Measurements from ENCODE around the gene ROR2. TPM values are rescaled to one million over a fixed set of nuclear protein-coding genes. Genes with fewer than 3 reads are reported as not detected.

The ROR2 gene
- total and polyA plus RNA-seq, 8 donors: 3.0 to 21.4 (median 9.8) TPM

DNA sequence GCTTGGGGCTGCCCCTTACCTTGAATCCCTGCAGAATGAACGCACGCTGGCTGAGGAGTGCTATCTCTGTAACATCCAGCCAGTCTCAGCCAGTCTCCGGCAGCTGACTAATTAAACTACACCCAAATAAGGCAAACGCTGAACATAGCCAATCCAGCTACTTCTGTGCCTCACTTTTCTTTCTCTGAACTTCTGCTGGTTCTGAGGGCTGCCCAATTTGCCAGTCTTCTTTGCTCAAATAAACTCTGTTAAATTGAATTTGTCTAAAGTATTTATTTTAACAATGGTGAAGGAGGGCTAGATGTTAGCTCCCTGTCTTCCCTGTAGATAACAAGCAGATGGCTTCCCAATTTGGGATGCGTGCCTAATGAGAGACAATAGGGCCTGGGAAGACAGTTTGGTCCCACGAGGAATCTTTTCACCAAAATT, 372.4 kb downstream of the ROR2 start:
- H3K9me3 ChIP-seq: no peaks in the 10 kb centered on the region
- no peaks in the 10 kb centered on the region for H3K27me3 ChIP-seq
- H3K36me3 ChIP-seq: no peaks in the 10 kb centered on the region
- peak overlapping the region in 1 of 5 donors; percentile 29 for H3K27ac ChIP-seq
- no peak overlapping the region for H3K4me3 ChIP-seq
- no peak for TF ChIP-seq EP300 (IDR thresholded peaks at IDR 0.05)
- TF ChIP-seq POLR2A (IDR thresholded peaks at IDR 0.05): no peak
- TF ChIP-seq, protein P1, sequence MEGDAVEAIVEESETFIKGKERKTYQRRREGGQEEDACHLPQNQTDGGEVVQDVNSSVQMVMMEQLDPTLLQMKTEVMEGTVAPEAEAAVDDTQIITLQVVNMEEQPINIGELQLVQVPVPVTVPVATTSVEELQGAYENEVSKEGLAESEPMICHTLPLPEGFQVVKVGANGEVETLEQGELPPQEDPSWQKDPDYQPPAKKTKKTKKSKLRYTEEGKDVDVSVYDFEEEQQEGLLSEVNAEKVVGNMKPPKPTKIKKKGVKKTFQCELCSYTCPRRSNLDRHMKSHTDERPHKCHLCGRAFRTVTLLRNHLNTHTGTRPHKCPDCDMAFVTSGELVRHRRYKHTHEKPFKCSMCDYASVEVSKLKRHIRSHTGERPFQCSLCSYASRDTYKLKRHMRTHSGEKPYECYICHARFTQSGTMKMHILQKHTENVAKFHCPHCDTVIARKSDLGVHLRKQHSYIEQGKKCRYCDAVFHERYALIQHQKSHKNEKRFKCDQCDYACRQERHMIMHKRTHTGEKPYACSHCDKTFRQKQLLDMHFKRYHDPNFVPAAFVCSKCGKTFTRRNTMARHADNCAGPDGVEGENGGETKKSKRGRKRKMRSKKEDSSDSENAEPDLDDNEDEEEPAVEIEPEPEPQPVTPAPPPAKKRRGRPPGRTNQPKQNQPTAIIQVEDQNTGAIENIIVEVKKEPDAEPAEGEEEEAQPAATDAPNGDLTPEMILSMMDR (IDR thresholded peaks at IDR 0.05): no peak
- no peak for TF ChIP-seq POLR2AphosphoS5 (IDR thresholded peaks at IDR 0.05)
- DNase-seq: peak in 1 of 2 donors; percentile 55
- 43 to 65% (median 63%) methylated on average over 6 of the region's 6 CpGs for WGBS, 5 donors
- H3K4me1 ChIP-seq: peaks cover 0 to 2% (median under 1%) of the 10 kb centered on the region in 4 donors
- intact Hi-C loops (cut with DNase I; ENCODE audit: low total_unique reads): no loop called here

DNA sequence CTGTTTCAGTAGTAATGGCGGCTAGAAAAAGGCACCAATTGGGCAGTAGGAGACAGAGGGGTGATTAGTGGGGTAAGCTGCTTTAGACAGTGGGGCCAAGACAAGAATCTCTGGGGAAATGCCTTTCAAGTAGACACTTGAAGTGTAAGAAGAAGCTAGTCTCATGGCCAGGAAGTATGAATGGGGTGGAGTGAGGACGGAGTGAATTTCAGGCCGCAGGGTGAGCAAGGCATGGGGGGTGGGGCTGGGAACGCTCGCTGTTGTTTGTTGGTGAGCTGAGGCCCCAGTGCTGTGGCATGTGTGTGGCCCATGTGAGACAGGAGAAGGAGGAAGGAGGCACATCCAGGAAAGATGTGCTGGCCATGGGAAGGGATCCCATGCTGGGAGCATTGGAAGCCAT, 377.2 kb downstream of the ROR2 start:
- H3K4me1 ChIP-seq: peaks cover 4 to 20% (median 11%) of the 10 kb centered on the region in 4 donors
- H3K36me3 ChIP-seq: no peaks in the 10 kb centered on the region
- no peak overlapping the region for H3K27ac ChIP-seq
- intact Hi-C loops (cut with DNase I; ENCODE audit: low total_unique reads): no loop called here
- no peaks in the 10 kb centered on the region for H3K9me3 ChIP-seq
- H3K27me3 ChIP-seq: no peaks in the 10 kb centered on the region
- no peak for DNase-seq
- no peak overlapping the region for H3K4me3 ChIP-seq
- TF ChIP-seq POLR2AphosphoS5 (IDR thresholded peaks at IDR 0.05) (no peak), POLR2A (IDR thresholded peaks at IDR 0.05) (no peak), EP300 (IDR thresholded peaks at IDR 0.05) (no peak)
- 68 to 97% (median 82%) methylated on average over 5 of the region's 5 CpGs for WGBS, 5 donors

DNA sequence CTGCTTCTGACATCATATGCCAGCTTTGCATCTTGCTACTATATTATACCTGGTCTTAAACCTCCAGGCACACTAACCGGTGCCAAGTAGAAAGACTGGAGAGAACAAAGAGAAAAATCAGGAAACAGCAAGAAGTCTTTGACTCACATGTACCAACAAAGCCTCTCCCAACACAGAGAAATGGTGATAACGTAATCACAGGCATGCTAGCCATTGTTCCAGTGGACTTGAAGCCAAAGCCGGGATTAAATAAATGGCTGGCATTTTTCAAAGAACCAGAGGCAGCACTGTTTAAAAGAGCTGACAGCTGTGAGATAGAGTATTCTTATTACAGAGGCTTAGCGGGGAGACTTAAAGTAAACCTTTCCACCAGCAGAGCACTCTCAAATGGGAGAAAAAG, 378.0 kb downstream of the ROR2 start:
- H3K27me3 ChIP-seq: no peaks in the 10 kb centered on the region
- H3K4me3 ChIP-seq: no peak overlapping the region
- peak; percentile 8 to 77 (median 35) for TF ChIP-seq POLR2AphosphoS5 (IDR thresholded peaks at IDR 0.05)
- TF ChIP-seq, protein P1 (IDR thresholded peaks at IDR 0.05): no peak
- DNase-seq: peak in 1 of 2 donors; percentile 85
- no peaks in the 10 kb centered on the region for H3K9me3 ChIP-seq
- no peaks in the 10 kb centered on the region for H3K36me3 ChIP-seq
- H3K27ac ChIP-seq: peak overlapping the region in 3 of 5 donors; percentile 28 to 35 (median 35)
- peaks cover 4 to 20% (median 11%) of the 10 kb centered on the region in 4 donors for H3K4me1 ChIP-seq
- intact Hi-C loops (cut with DNase I; ENCODE audit: low total_unique reads): no loop called here
- WGBS, 5 donors: 13 to 30% (median 15%) methylated on average over 4 of the region's 4 CpGs

DNA sequence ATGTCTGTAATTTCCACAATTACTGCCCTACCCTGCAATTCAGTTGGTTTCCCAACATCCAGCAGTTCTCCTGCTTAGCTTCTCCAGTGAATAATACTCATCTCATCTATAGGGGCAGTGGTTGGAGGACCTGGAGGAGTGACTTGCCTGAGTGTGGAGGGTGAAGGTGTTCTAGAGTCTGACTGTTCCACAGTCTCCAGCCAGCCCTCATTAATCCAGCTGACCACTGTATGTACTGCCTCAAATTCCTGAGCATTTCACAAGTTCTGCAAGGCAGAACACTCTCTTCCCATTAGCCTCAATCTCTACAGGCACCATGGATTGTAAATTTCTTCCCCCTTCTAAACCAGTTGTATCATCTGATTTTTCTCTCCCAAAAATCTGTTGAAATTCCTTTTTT, 379.0 kb downstream of the ROR2 start:
- Histone ChIP-seq H3K4me3 (no peak overlapping the region), H3K9me3 (no peaks in the 10 kb centered on the region), H3K27ac (no peak overlapping the region), H3K4me1 (peaks cover 4 to 20% (median 11%) of the 10 kb centered on the region in 4 donors), H3K27me3 (no peaks in the 10 kb centered on the region), H3K36me3 (no peaks in the 10 kb centered on the region)
- TF ChIP-seq POLR2AphosphoS5 (IDR thresholded peaks at IDR 0.05): no peak
- intact Hi-C loops (cut with DNase I; ENCODE audit: low total_unique reads): no loop called here
- DNase-seq: no peak

DNA sequence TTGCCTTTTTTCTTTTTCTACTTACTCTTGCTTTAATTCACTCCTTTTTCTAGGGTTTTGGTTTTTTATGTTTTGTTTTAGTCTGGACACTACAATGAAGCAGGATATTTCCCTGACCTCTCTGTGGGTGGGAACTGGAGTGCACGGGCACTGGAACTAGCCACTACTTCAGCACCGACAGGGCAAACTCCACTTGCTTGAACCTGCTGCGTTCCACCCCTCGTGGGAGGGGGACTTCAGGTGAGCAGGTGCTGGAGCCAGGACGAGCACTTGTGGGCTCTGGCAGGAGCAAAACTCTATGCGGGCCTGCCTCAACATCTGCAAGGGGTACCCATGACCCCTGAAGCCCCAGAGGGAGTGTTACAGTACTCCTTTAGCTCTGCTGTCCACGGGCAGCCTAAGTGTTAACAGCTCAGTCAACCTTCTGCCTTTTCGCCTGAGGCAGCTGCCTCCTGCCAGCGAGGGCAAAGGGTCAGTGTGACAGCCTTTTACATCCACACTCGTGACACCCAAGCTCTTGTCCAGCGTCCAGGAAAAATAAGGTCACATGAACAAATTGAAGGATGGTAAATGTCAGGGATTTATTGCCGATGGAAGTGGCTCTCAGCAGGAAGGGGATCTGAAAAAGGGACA, 382.3 kb downstream of the ROR2 start:
- WGBS, 5 donors: 70 to 79% (median 73%) methylated on average over 9 to 12 of the region's 12 CpGs
- Histone ChIP-seq H3K27me3 (no peaks in the 10 kb centered on the region), H3K27ac (no peak overlapping the region), H3K9me3 (no peaks in the 10 kb centered on the region), H3K4me3 (no peak overlapping the region), H3K4me1 (peaks cover 4 to 20% (median 11%) of the 10 kb centered on the region in 4 donors), H3K36me3 (no peaks in the 10 kb centered on the region)
- TF ChIP-seq EP300 (IDR thresholded peaks at IDR 0.05) (no peak), POLR2AphosphoS5 (IDR thresholded peaks at IDR 0.05) (no peak), POLR2A (IDR thresholded peaks at IDR 0.05) (no peak)
- TF ChIP-seq, protein P1 (IDR thresholded peaks at IDR 0.05): no peak
- no peak for DNase-seq
- intact Hi-C loops (cut with DNase I; ENCODE audit: low total_unique reads): no loop called here
